ENCODE data around the gene RPRD2.
"Not testable (repeated sequence)": the region's sequence is repeated elsewhere in the genome, so short reads cannot be mapped to it uniquely, and the experiment has no call there.

RPRD2 gene

DNA sequence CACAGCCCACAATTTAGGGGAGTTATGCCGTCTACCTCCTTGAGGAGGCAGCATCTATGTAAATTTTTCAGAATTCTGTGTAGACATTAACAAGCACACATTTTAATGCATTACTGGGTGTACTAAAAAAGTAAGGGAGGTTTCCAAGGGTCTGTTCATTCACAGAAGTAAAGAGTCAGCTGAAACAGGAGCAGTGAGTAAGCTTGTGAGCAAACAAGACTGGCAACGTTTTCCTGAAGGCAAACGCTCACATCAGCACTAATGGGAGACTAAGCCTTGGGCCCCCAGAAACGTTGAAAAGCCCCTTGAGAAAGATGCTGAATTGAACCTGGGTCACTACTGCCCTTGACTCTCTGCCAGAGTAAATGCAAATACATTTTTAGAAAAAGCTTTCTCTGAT, 25.7 kb downstream of the RPRD2 start:
- DNase-seq (ENCODE audit: low read depth) = no peak

DNA sequence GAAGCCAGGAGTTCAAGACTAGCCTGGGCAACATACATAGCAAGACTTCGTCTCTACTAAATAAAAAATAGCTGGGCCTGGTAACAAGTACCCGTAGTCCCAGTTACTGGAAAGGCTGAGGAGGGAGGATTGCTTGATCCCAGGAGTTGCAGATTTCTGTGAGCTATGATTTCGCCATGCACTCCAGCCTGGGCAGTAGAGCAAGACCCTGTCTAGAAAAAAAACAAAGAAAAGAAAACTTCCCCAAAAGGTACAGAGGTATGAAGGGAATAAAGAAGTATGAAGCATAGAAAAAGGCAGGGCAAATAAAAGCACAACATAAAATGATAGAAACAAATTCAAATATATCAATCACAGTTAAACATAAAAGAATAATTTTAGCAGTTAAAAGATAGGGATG, 28.7 kb downstream of the RPRD2 start:
- no peak for DNase-seq (ENCODE audit: low read depth)

DNA sequence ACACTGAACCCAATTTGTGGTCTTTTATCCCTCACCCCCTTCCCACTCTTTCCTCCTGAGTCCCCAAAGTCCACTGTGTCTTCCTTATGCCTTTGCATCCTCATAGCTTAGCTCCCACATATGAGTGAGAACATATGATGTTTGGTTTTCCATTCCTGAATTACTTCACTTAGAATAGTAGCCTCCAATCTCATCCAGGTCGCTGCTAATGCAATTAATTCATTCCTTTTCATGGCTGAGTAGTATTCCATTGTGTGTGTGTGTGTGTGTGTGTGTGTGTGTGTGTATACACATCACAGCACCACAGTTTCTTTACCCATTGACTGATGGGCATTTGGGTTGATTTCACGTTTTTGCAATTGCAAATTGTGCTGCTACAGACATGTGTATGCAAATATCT, 31.2 kb downstream of the RPRD2 start:
- DNase-seq (ENCODE audit: low read depth) = not testable (repeated sequence)

DNA sequence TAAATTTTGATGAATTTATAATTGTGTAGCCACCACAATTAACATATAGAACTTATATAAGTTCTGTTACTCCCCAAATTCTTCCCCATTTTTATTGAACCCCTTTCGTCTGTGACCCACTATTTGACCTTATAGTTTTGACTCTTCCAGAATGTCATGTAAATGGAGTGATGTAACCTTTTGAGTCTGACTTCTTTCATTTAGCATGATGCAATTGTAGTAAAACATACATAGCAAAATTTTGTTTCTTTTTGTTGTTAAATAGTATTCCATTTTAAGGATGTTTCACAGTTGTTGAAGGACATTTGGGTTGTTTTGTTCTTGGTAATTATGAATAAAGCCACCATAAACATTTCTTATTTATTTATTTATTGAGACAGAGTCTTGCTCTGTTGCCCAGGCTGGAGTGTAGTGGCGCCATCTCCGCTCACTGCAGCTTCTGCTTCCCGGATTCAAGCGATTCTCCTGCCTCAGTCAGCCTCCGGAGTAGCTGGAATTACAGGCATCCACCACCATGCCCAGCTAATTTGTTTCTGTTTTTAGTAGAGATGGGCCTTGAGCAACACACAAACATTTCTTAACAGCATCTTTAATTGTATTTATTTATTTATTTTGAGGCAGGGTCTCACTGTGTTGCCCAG, 33.6 kb downstream of the RPRD2 start:
- no peak for DNase-seq (ENCODE audit: low read depth)

GRCh38 chr1:150404465-150404864, 40.5 kb downstream of the RPRD2 start:
- no peak for DNase-seq (ENCODE audit: low read depth)

- DNase-seq (ENCODE audit: low read depth) = no peak
These were observed 41.7 kb downstream of the RPRD2 start for GRCh38 chr1:150405660-150406059.

DNA sequence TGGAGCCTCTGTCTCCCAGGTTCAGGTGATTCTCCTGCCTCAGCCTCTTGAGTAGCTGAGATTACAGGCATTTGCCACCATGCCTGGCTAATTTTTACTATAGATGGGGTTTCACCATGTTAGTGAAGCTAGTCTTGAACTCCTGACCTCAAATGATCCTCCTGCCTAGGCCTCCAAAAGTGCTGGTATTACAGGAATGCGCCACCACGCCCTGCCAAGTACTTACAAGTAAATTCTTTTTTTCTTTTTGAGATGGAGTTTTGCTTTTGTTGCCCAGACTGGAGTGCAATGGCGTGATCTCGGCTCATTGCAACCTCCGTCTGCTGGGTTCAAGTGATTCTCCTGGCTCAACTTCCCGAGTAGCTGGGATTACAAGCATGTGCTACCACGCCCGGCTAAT, 42.5 kb downstream of the RPRD2 start:
- no peak for DNase-seq (ENCODE audit: low read depth)

DNA sequence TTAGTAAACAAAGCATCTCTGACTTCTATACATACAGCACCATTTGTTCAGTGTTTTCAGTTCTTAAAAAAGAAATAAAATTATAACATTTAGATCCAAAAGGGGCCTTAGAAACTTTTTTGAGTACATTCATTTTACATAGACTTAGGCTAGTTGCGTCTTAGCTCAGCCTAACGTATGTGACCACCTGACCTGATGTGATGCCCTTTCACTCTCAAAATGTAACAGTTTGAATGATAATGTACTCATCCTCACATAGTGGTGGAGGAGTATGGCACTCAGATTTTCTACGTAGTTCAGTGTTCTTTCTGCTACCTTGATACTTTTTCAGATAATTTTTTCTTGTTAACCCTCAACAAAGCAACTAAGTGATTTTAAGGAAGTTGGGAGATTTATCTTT, 43.4 kb downstream of the RPRD2 start:
- no peak for DNase-seq (ENCODE audit: low read depth)

DNA sequence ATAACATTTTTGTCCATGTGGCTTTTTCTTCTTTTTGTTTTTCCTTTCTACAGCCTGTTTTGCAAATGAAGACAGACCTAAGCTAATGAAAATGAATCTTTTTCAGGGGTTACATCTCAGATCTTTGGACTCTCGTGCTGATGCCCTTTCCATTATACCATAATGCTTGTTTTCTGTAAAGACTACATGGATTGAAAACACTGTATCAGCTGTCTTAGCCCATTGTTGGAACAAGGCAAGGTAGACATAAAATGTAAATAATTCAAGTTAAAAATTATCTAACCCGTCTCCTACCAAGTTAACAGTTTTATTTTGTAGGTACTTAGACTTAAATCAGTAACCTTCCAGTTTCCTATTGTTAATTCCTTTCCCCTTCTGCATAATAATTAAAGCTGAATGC, 44.9 kb downstream of the RPRD2 start:
- no peak for DNase-seq (ENCODE audit: low read depth)

- no peak for DNase-seq (ENCODE audit: low read depth)
These were observed 45.8 kb downstream of the RPRD2 start for GRCh38 chr1:150409504-150410362.

- DNase-seq (ENCODE audit: low read depth) = no peak
These were observed 46.7 kb downstream of the RPRD2 start for GRCh38 chr1:150410582-150411101.

- no peak for DNase-seq (ENCODE audit: low read depth)
These were observed 50.6 kb downstream of the RPRD2 start for GRCh38 chr1:150414592-150414991.

DNA sequence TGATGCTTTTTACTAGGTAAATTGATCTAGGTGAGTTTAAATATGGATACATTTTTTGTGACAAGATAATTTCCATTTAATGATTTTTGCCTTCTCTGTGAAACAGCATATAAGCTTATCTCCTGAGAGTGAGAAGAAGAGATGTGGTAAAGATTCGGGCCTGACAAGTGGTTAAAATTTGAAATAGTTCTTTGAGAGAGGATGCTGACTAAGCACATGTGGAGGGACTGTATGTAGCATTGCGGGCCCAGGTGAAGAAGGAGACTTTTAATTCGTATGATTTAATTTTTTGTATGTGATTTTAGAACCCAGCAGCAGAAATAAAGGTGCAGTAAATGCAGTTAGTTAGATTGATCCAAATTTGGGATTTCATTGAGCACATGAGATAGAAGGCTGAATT, 51.9 kb downstream of the RPRD2 start:
- no peak for DNase-seq (ENCODE audit: low read depth)

DNA sequence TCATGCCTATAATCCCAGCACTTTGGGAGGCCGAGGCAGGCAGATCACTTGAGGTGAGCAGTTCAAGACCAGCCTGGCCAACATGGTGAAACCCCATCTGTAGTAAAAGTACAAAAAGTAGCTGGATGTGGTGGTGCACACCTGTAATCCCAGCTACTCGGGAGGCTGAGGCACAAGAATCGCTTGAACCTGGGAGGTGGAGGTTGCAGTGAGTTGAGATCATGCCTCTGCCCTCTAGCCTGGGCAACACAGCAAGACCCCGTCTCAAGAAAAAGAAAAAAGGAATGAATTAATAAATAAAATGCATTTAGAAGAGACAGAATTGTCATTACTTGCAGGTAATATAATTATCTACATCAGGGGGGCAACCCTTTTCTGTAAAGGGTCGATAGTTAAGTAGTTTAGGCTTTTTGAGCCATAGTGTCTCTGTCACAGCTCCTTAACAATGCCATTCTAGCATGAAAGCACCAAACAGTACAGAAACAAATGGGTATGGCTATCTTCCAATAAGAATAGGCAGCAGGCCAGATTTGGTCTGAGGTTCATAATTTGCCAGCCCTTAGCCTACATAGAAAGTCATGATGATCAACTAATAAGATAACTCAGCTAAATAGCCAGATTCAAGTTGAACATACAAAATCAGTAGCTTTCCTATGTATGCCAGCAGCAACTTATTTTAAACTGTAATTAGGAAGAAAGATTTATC, 56.8 kb downstream of the RPRD2 start:
- peak; percentile 20 for DNase-seq (ENCODE audit: low read depth)

DNA sequence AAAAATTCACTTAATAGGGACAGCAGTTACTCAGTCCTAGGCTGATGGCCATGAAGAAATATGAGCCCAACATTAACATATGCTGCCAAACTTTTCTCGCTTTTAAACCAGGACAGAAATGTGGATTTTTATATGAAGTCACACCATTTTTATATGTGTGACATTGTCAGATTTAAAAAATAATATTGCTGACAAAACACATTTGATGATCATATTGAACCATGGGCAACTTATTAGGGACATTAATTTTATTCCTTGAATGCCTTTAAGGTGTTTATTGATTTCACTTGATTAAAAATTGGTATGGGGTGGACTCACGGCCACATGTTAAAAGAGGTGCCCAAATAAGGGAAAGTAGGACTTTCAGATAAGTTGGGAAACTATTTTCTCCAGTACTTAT, 58.6 kb downstream of the RPRD2 start:
- no peak for DNase-seq (ENCODE audit: low read depth)

DNA sequence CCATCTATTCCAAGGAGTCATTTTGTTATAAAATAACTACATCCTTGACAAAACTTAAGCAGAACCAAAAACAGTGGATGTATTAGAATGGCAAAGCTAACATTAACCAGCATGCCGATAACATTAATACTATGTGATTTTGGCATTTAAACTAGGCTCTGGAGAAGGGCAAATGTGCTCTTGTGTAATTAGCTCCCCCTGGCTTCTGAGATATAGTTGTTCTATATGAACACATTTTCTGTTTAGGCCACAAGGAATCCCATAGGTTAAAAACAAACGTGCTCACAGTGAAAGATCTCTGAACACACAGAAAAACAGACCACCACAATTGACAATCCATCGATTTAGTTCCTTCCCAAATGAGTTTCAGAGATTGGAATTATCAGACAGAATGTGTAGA, 65.9 kb downstream of the RPRD2 start:
- no peak for DNase-seq (ENCODE audit: low read depth)

- no peak for DNase-seq (ENCODE audit: low read depth)
These were observed 77.2 kb downstream of the RPRD2 start for GRCh38 chr1:150441121-150441520.

GRCh38 chr1:150444232-150444631, 80.3 kb downstream of the RPRD2 start:
- DNase-seq (ENCODE audit: low read depth) = no peak

DNA sequence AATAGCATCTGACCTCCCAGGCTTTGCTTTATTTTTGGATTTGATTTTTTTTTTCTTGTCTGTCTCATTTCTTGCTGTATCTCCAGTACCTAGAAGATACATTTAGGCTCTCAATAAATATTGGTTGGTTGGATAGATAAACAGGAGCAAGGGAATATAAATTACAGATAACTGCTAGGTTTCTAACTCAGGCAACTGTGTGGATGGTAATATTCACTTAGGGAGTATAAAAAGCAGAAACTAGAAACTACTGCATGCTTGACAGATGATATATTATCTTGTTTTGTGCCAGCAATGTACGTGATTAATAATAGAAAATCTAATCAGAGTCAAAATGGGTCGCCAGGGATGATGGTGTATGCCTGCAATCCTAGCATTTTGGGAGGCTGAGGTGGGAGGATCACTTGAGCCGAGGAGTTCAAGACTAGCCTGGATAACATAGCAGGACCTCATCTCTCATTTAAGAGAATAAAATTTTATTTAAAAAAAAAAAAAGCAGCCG, 92.2 kb downstream of the RPRD2 start:
- DNase-seq (ENCODE audit: low read depth) = no peak

DNA sequence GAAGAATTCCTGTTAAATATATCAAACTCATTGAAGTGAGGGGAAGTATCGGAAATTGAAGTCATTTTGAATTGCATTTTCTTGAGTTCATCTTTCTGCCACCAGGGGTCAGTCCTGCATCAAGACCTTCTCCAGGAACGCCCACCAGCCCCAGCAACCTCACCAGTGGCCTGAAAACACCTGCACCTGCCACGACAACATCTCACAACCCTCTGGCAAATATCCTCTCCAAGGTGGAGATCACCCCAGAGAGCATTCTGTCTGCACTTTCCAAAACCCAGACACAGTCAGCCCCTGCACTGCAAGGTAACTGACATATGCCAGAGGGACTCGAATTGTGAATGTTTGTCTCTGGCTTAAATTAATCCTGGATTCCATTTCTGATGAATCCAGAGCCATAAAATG, 100.5 kb downstream of the RPRD2 start:
- DNase-seq (ENCODE audit: low read depth) = peak; percentile 50

DNA sequence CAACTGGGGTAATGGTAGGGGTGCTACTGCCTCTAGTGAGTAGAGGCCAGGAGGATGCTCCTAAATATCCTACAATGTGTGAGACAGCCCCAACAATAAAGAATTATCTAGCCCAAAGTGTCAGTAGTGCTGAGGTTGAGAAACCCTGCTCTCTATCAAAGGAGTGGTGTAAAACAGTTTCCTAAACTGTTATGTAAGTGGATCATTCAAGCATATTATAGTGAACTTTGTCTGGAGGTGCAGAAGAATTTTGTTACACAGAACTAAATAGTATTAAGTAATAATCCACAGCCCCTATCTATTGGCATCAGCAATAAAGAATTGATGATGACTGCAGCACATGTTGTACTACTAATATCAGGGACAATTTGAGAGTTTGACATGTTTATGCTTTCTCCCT, 103.0 kb downstream of the RPRD2 start:
- no peak for DNase-seq (ENCODE audit: low read depth)

GRCh38 chr1:150469291-150469690, 105.3 kb downstream of the RPRD2 start:
- no peak for DNase-seq (ENCODE audit: low read depth)
